Endothelial cell of umbilical vein (primary cell): Measurements from ENCODE around the gene XPO6. TPM values are rescaled to one million over a fixed set of nuclear protein-coding genes. Genes with fewer than 3 reads are reported as not detected.

ENCODE experiments used
- BruUV-seq: library from RNA; stranded (reverse); fragments of 400-500 nt; replicated peaks from 2 replicates; lab custom pipeline; 2021; lab: Mats Ljungman, UMichigan
- CTCF ChIA-PET: fragments of 300-600, 350-600 bp; sonication (Branson Sonifier 250); formaldehyde crosslinking; loops from one replicate; lab custom pipeline; 2021; ENCODE audit warnings: antibody characterized with exemption, inconsistent platforms; lab: Charles Lee
- POLR2A ChIA-PET: fragments of 300-600, 350-600 bp; sonication (Branson Sonifier 250); formaldehyde crosslinking; loops from one replicate; lab custom pipeline; 2021; ENCODE audit warnings: antibody characterized with exemption, inconsistent platforms; lab: Charles Lee
- DNase-seq: peaks from one replicate; pipeline ENCODE4 v3.0.0-alpha.2; 2011; ENCODE audit warnings: low read depth, low spot score
- FAIRE-seq: peaks from 2 replicates; lab custom pipeline; 2011; peaks lifted over from hg19 to GRCh38; lab: Jason Lieb, UNC
- H2AFZ ChIP-seq: 2 replicates; pipeline ENCODE4 v1.6.0; 2012; ENCODE audit warnings: low read depth, low read length, control low read depth, inconsistent platforms
- H3K27ac ChIP-seq: 2 replicates; pipeline ENCODE4 v1.5.1; 2011; ENCODE audit warnings: low read depth, mild to moderate bottlenecking, control low read depth, low read length, moderate library complexity; ENCODE audit not compliant: insufficient read depth
- H3K27me3 ChIP-seq, 2 experiments: 2 replicates each; pipeline versions ENCODE4 v1.6.0 to v1.6.1; 2011; ENCODE audit warnings: low read length in 2 of 2, mixed read lengths in 1 of 2; ENCODE audit not compliant: control insufficient read depth in 2 of 2, insufficient read depth in 2 of 2
- H3K36me3 ChIP-seq, 2 experiments: 2 replicates in 1 of 2; 3 replicates in 1 of 2; pipeline ENCODE4 v1.5.1; 2011; ENCODE audit warnings: low read length in 2 of 2, mild to moderate bottlenecking in 1 of 2, moderate library complexity in 1 of 2; ENCODE audit not compliant: control insufficient read depth in 2 of 2, insufficient read depth in 2 of 2; ENCODE audit errors: extremely low read depth in 1 of 2
- H3K4me1 ChIP-seq: 3 replicates; pipeline ENCODE4 v1.5.1; 2011; ENCODE audit warnings: mild to moderate bottlenecking, low read length; ENCODE audit not compliant: control insufficient read depth, insufficient read depth; ENCODE audit errors: extremely low read depth
- H3K4me2 ChIP-seq: 2 replicates; pipeline ENCODE4 v1.6.1; 2011; ENCODE audit warnings: low read length, control low read depth, mixed read lengths; ENCODE audit not compliant: insufficient read depth
- H3K4me3 ChIP-seq, 3 experiments: fragments of 200-600 bp in 1 of 3; sonication (generic), shearing (Covaris generic) in 1 of 3; replicated peaks in 1 of 3; 2 replicates each; pipeline ENCODE4 v1.5.1; 2011 to 2016; ENCODE audit warnings: control low read depth in 3 of 3, low read length in 3 of 3, mild to moderate bottlenecking in 2 of 3, inconsistent platforms in 1 of 3, low read depth in 1 of 3, moderate library complexity in 1 of 3; ENCODE audit not compliant: insufficient read depth in 1 of 3
- H3K79me2 ChIP-seq: 2 replicates; pipeline ENCODE4 v1.6.0; 2012; ENCODE audit warnings: low read length, inconsistent platforms; ENCODE audit not compliant: control insufficient read depth, insufficient read depth
- H3K9ac ChIP-seq: replicated peaks from 2 replicates; pipeline ENCODE3; 2011; ENCODE audit warnings: low read length, control low read depth; ENCODE audit not compliant: insufficient read depth; ENCODE audit errors: extremely low read depth
- H3K9me1 ChIP-seq: replicated peaks from 3 replicates; pipeline ENCODE4 v1.6.0; 2011; ENCODE audit warnings: mild to moderate bottlenecking, low read length; ENCODE audit not compliant: control insufficient read depth, insufficient read depth; ENCODE audit errors: extremely low read depth
- H3K9me3 ChIP-seq: replicated peaks from 2 replicates; pipeline ENCODE4 v1.5.1; 2012; ENCODE audit warnings: low read length, inconsistent platforms; ENCODE audit not compliant: control insufficient read depth, insufficient read depth
- H4K20me1 ChIP-seq: replicated peaks from 2 replicates; pipeline ENCODE3; 2011; ENCODE audit warnings: mild to moderate bottlenecking, low read length; ENCODE audit not compliant: control insufficient read depth, insufficient read depth; ENCODE audit errors: extremely low read depth
- GATA2 ChIP-seq: IDR thresholded peaks from 2 replicates; pipeline ENCODE4 v1.7.0; 2011; ENCODE audit warnings: low read depth, mild to moderate bottlenecking, moderate library complexity, mixed read lengths, low read length; ENCODE audit not compliant: insufficient read length, insufficient read depth
- MYC ChIP-seq: IDR thresholded peaks from one replicate; pipeline ENCODE4 v1.6.1; 2011; ENCODE audit warnings: mild to moderate bottlenecking, low read depth, low read length
- POLR2A ChIP-seq: IDR thresholded peaks from 2 replicates; pipeline ENCODE4 v1.6.1; 2012; ENCODE audit warnings: low read depth, mild to moderate bottlenecking, control low read depth, low read length
- POLR2AphosphoS5 ChIP-seq: IDR thresholded peaks from 2 replicates; pipeline ENCODE4 v1.6.1; 2012; ENCODE audit warnings: low read depth, mild to moderate bottlenecking, control low read depth, low read length, moderate library complexity; ENCODE audit not compliant: insufficient read depth
- dilution Hi-C: fragments of 300-500 bp; cut with MboI; formaldehyde crosslinking; loops from one replicate; pipeline ENCODE4 v1.15.0; 2019; ENCODE audit warnings: low sequenced_read_pairs; ENCODE audit not compliant: extremely low pct_ligation_motif_present
- intact Hi-C: fragments of 100-400 bp; cut with micrococcal nuclease; formaldehyde crosslinking; loops from one replicate; pipeline ENCODE4 v1.10.0; 2022
- polyA plus RNA-seq, 4 experiments: library from polyadenylated mRNA; depleted of rRNA in 3 of 4; stranded (reverse) in 3 of 4; unstranded in 1 of 4; fragments of >200 nt; gene quantifications; 2 replicates each; pipeline versions ENCODE4 v1.2.1 to v1.2.3, GENCODE V29; 2011 to 2012; ENCODE audit warnings: missing spikeins in 1 of 4
- total RNA-seq: library from RNA; stranded (reverse); gene quantifications from 2 replicates; pipeline ENCODE4 v1.2.3, GENCODE V29; 2021
- TF ChIP-seq, protein P1 (sequence below), 2 donors: IDR thresholded peaks; 1 replicate in 1 of 2; 2 replicates in 1 of 2; pipeline ENCODE4 v1.5.1; 2011; ENCODE audit warnings: low read length in 2 of 2, mild to moderate bottlenecking in 2 of 2, moderate library complexity in 2 of 2, control low read depth in 1 of 2, inconsistent platforms in 1 of 2, low read depth in 1 of 2; ENCODE audit not compliant: insufficient read depth in 1 of 2; ENCODE audit errors: extremely low read depth in 1 of 2

The XPO6 gene
- total and polyA plus RNA-seq, 2 donors (not counting 3 experiments of a cell fraction or from before 2014, with no cell fraction given): 170 to 272 TPM

DNA sequence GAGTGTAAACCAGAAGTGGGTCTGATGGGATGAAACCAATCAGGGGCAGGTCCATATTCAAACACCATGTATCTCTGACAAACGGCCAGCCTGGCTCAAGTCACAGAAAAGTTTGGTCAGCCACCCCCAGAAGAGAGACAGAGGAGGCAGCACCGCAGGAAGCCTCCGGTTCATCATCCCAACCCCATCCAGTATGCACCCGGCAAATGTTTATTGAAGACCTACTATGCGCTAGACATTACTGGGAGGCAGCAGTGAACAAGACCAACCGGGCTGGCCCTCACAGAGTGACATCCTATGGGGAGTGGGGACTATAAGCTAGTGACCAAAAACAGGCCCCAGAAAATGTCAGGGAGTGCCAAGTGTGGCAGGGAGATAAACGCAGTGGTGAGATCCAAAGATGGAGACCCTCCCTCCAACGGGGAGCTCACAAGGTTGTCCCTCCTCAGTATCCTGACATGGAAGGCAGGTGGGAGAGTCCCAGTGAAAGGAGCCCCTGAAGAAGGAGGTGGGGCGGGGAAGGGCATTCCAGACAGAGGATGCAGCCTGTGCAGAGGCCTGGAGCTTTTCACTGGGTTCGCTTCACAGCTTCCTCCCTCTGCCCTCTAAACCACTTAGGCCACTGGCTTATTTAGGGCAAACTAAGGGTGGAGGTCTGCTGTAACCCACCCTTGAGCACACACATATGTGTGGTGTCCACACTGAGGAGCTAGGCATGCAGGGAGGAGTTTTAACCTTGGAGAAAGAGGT, 150.2 kb downstream of the XPO6 start:
- Histone ChIP-seq H3K4me1 (no peaks in the 10 kb centered on the region), H3K4me2 (no peak overlapping the region), H3K27ac (no peak overlapping the region), H3K27me3 (peaks cover 21 to 43% of the 10 kb centered on the region in 2 experiments), H3K36me3 (no peaks in the 10 kb centered on the region), H3K9me1 (no peaks in the 10 kb centered on the region), H3K79me2 (no peaks in the 10 kb centered on the region), H4K20me1 (no peaks in the 10 kb centered on the region), H2AFZ (no peak overlapping the region), H3K9me3 (no peaks in the 10 kb centered on the region), H3K9ac (no peak overlapping the region), H3K4me3 (no peak overlapping the region)
- no TSS peak for BruUV-seq
- TF ChIP-seq MYC (no peak), GATA2 (no peak), POLR2A (no peak), POLR2AphosphoS5 (no peak)
- TF ChIP-seq, protein P1, sequence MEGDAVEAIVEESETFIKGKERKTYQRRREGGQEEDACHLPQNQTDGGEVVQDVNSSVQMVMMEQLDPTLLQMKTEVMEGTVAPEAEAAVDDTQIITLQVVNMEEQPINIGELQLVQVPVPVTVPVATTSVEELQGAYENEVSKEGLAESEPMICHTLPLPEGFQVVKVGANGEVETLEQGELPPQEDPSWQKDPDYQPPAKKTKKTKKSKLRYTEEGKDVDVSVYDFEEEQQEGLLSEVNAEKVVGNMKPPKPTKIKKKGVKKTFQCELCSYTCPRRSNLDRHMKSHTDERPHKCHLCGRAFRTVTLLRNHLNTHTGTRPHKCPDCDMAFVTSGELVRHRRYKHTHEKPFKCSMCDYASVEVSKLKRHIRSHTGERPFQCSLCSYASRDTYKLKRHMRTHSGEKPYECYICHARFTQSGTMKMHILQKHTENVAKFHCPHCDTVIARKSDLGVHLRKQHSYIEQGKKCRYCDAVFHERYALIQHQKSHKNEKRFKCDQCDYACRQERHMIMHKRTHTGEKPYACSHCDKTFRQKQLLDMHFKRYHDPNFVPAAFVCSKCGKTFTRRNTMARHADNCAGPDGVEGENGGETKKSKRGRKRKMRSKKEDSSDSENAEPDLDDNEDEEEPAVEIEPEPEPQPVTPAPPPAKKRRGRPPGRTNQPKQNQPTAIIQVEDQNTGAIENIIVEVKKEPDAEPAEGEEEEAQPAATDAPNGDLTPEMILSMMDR (IDR thresholded peaks at IDR 0.05; ENCODE audit: extremely low read depth in 1 of 2, insufficient read depth in 1 of 2, low read depth in 1 of 2, low read length in 2 of 2): no peak
- FAIRE-seq (no peak), DNase-seq (no peak)
- intact Hi-C loops: no loop called here
- dilution Hi-C loops: no loop called here
- ChIA-PET POLR2A (no interaction called here), CTCF (interaction anchor here (1.1 to 2.2 kb wide), 2 partner anchors 9 to 89 kb away, joined by 7 to 14 read pairs; no protein-coding TSS in a partner anchor)
